ENCODE data around the gene SAMD7. TPM values are rescaled to one million over a fixed set of nuclear protein-coding genes. Genes with fewer than 3 reads are reported as not detected.

Gene SAMD7
- total RNA-seq, 1 experiment from 2014 or later, result not detected

GRCh38 chr3:169871129-169871886 is 40.1 kb upstream of the SAMD7 start:
- CTCF ChIA-PET, result no interaction called here
- ATAC-seq (peak; percentile 88), DNase-seq (peak; percentile 43)
- Histone ChIP-seq H3F3A (ENCODE audit: low read length, unreplicated experiment) (no peaks in the 10 kb centered on the region), H3K9me2 (replicated peaks; ENCODE audit: low read length) (no peaks in the 10 kb centered on the region), H3K27me3 (ENCODE audit: low read length) (no peaks in the 10 kb centered on the region), H4K20me1 (ENCODE audit: low read length) (no peaks in the 10 kb centered on the region), H3K9ac (ENCODE audit: low read length) (no peak overlapping the region), H3K27ac (ENCODE audit: low read length) (no peak overlapping the region), H3K4me2 (ENCODE audit: low read length) (peak overlapping the region; percentile 46), H2AFZ (ENCODE audit: low read length) (peak overlapping the region; percentile 39; the same call in 1 of the 2 replicates), H3K36me3 (ENCODE audit: low read depth, low read length) (no peaks in the 10 kb centered on the region), H3K79me2 (ENCODE audit: low read length) (no peaks in the 10 kb centered on the region), H3K4me3 (ENCODE audit: low read length) (no peak overlapping the region), H3K9me3 (ENCODE audit: low read length) (no peaks in the 10 kb centered on the region), H3K4me1 (ENCODE audit: insufficient read depth, low read length) (peaks cover 10% of the 10 kb centered on the region)
- intact Hi-C loops (cut with micrococcal nuclease), result loop anchor here (2.0 kb wide), 1 partner anchor 39 kb away; the partner anchor contains the start of gene SAMD7
- POLR2A ChIA-PET (ENCODE audit: unreplicated experiment), result no interaction called here
- BruUV-seq (replicated peaks), result no TSS peak
- no peak for TF ChIP-seq CTCF (conservative IDR thresholded peaks at IDR 0.05; ENCODE audit: low read depth, low read length)
- no peak for TF ChIP-seq EZH2phosphoT487 (IDR thresholded peaks at IDR 0.05; ENCODE audit: borderline replicate concordance, low read length)

GRCh38 chr3:169879013-169879557 is 32.3 kb upstream of the SAMD7 start:
- Histone ChIP-seq H4K20me1 (ENCODE audit: low read length) (no peaks in the 10 kb centered on the region), H2AFZ (ENCODE audit: low read length) (no peak overlapping the region), H3K9me2 (replicated peaks; ENCODE audit: low read length) (no peaks in the 10 kb centered on the region), H3K4me1 (ENCODE audit: insufficient read depth, low read length) (no peaks in the 10 kb centered on the region), H3K9me3 (ENCODE audit: low read length) (no peaks in the 10 kb centered on the region), H3K79me2 (ENCODE audit: low read length) (no peaks in the 10 kb centered on the region), H3K4me2 (ENCODE audit: low read length) (no peak overlapping the region), H3K27me3 (ENCODE audit: low read length) (no peaks in the 10 kb centered on the region), H3K9ac (ENCODE audit: low read length) (no peak overlapping the region), H3K36me3 (ENCODE audit: low read depth, low read length) (no peaks in the 10 kb centered on the region), H3F3A (ENCODE audit: low read length, unreplicated experiment) (no peaks in the 10 kb centered on the region), H3K4me3 (ENCODE audit: low read length) (no peak overlapping the region), H3K27ac (ENCODE audit: low read length) (no peak overlapping the region)
- no TSS peak for BruUV-seq (replicated peaks)
- no peak for DNase-seq
- CTCF ChIA-PET, result no interaction called here
- POLR2A ChIA-PET (ENCODE audit: unreplicated experiment), result no interaction called here
- TF ChIP-seq CTCF (conservative IDR thresholded peaks at IDR 0.05; ENCODE audit: low read depth, low read length), result no peak
- no peak for TF ChIP-seq EZH2 (IDR thresholded peaks at IDR 0.05; ENCODE audit: low read length, unreplicated experiment)
- TF ChIP-seq EZH2phosphoT487 (IDR thresholded peaks at IDR 0.05; ENCODE audit: borderline replicate concordance, low read length), result no peak
- intact Hi-C loops (cut with micrococcal nuclease), result no loop called here
- ATAC-seq, result no peak
